SH-SY5Y (cell line): Measurements from ENCODE around the gene HEXD.

Experiments
- GATA2 ChIP-seq: IDR thresholded peaks from 2 replicates; pipeline ENCODE4 v1.6.1; 2011; ENCODE audit warnings: mild to moderate bottlenecking, low read depth, low read length
- GATA3 ChIP-seq: IDR thresholded peaks from 2 replicates; pipeline ENCODE4 v1.6.1; 2011; ENCODE audit warnings: low read depth, mild to moderate bottlenecking, low read length, moderate library complexity

HEXD gene

DNA sequence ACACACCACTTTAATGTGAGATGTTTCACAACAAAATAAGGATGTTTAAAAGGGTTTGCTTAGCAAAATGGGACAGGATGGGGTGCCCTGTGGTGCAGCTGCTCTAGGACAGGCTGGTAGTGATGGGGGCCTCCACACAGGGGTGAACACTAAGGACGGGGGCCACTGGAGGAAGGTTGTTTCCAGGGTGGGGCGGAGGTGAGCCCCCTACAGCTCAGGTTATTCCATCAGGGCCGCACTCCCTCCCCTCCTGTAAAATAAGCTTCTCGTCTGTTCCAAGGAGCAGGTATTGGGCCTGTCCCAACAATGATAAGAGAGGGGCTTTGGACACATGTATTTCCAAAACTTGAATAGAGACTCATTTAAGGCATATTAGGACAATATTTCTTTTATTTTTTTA is 1.9 kb upstream of the HEXD start:
- no peak for TF ChIP-seq GATA2
- TF ChIP-seq GATA3: no peak

DNA sequence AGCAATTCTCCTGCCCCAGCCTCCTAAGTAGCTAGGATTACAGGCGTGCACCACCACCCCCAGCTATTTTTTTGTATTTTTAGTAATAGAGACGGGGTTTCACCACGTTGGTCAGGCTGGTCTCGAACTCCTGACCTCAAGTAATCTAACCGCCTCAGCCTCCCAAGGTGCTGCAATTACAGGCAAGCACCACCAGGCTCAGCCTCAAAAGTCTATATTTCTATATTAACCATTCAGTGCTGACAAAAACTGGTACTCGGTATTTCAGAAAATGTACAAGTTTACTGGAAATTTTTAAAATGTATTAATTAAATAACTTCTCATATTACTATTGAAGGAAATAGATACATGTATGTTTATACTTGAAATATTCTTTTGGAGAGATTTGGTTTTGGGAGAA is 1.4 kb upstream of the HEXD start:
- TF ChIP-seq GATA3 (no peak), GATA2 (no peak)

- TF ChIP-seq GATA2 (no peak), GATA3 (no peak)
Observed at GRCh38 chr17:82419540-82419939, 1.4 kb downstream of the HEXD start.

DNA sequence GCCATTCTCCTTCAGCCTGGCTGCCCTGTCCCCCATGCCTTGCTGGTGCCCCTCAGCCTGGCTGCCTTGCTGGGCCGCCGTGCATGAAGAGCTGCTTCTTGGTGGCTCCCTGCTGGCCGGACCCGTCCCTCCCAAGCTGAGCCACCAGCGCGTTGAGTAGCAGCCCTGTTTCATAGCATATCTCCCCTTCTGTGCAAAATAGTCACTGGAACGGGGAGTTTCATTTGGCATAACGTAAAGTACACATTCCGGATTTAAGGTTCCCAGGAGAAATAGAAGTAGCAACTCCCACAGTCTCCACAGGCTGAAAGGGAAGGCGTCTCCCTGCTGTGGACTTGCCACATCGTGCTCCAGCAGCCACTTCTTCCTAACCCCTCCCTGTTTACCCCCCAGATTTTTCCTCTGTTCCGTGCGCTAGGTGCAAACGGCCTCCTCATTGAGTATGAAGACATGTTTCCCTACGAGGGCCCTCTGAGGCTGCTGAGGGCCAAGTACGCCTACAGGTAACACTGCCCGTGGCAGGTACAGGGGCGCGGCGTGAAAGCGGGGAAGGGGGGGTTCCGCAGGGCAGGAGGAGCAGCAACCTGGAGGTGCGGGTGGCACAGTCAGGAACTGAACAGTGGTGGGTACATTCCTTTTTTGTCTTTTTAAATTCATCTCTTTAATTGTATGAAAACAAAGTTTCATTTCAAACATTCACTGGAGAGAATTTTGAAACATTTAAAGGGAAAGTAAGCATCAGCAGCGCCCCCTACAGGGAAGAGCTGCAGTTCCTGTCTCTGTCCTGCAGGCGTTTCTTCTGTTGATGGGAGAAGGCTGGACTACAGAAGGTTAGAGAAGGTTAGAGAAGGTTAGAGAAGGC is 6.1 kb downstream of the HEXD start:
- no peak for TF ChIP-seq GATA3
- TF ChIP-seq GATA2: no peak

DNA sequence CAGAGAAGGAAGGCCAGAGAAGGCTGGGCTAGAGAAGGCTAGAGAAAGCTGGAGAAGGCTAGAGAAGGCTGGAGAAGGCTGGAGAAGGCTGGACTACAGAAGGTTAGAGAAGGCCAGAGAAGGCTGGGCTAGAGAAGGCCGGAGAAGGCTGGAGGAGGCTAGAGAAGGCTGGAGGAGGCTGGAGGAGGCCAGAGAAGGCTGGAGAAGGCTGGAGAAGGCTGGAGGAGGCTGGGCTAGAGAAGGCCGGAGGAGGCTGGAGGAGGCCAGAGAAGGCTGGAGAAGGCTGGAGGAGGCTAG is 6.7 kb downstream of the HEXD start:
- TF ChIP-seq GATA2 (no peak), GATA3 (no peak)

DNA sequence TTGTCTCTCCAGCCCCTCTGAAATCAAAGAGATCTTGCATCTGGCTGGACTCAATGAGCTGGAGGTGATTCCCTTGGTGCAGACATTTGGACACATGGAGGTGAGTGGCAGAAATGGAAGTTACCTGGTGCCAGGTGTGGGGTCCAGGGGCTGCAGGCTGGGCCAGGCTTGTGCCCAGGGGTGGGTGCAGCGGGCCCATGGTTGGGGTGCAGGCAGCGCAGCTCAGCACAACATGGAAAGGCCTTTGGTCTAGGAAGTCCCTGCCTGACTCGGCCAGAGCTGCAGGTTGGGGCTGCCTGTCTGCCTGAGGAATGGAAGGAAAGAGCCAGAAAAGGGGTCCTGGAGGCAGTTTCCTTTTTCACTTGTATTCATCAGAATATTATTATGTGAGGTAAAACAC is 10.4 kb downstream of the HEXD start:
- TF ChIP-seq GATA2: no peak
- no peak for TF ChIP-seq GATA3

GRCh38 chr17:82429824-82430223 is 11.7 kb downstream of the HEXD start:
- TF ChIP-seq GATA3 (no peak), GATA2 (no peak)

DNA sequence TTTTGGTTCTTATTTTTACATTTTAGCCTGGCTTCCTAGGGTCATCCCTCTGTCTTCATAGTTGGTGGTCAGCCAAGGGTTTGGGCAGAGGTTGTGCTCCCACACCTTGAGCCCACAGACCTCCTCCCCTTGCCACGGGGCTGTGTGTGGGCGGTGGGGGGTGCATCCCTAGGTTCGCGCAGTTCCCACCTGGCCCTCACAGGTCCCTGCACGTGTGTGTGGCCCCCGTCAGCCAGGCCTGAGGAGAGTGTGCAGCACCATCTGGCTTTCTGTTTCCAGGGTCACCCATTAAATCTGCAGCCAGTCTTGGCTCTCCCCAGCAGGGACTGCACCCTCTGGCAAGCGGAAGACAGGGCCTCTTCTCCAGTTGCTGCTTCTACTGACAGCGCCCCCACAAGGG is 13.9 kb downstream of the HEXD start:
- no peak for TF ChIP-seq GATA3
- TF ChIP-seq GATA2: no peak

- TF ChIP-seq GATA2: no peak
- no peak for TF ChIP-seq GATA3
Observed at GRCh38 chr17:82433560-82434215, 15.5 kb downstream of the HEXD start.

GRCh38 chr17:82434216-82434565 is 16.0 kb downstream of the HEXD start:
- no peak for TF ChIP-seq GATA3
- no peak for TF ChIP-seq GATA2

DNA sequence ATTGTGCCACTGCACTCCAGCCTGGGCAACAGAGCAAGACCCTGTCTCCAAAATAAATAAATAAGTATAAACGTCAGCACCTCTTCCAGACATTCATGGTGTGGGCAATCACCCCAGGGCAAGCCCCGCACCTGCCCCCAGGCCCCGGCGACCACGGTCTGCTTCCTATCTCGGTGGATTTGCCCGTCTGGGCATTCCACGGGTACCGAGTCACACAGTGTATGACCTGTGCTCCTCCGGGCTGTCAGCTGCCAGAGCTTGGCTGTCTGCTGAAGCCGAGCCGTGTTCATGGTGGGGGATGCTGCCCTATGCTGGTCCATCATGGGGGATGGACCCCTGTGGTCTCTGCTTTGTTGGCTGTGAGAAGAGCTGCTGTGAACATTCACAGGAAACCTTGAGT is 17.0 kb downstream of the HEXD start:
- TF ChIP-seq GATA2: no peak
- TF ChIP-seq GATA3: no peak

- no peak for TF ChIP-seq GATA3
- TF ChIP-seq GATA2: no peak
Observed at GRCh38 chr17:82435601-82436583, 17.7 kb downstream of the HEXD start.

DNA sequence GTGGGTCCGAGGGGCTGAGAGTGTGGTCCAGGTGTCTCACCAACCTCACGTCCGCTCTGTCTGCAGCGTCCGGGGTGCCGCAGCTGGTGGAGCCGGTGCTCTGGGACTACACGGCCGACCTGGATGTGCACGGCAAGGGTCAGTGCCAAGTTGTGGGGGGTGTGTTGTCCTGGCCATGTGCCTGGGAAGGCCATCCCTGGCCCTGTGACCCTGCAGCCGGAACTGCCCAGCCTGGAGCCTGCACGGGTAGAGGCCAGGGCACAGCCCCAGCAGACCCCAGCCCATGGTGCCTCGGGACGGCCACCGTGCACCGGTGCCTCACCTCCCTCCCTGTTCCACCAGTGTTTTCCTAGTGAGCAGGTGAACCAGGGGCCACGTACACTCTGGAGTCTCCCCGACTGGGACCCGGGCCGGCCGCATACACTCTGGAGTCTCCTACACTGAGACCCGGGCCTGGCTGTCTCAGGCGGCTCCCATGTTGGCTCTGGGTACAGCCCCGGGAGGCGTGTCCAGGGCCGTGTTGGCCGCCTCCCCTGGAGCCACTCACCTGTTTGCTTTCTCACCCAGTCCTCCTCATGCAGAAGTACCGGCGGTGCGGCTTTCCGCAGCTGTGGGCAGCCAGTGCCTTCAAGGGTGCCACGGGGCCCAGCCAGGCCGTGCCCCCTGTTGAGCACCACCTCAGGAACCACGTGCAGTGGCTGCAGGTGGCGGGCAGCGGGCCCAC is 18.6 kb downstream of the HEXD start:
- TF ChIP-seq GATA3: no peak
- TF ChIP-seq GATA2: no peak

DNA sequence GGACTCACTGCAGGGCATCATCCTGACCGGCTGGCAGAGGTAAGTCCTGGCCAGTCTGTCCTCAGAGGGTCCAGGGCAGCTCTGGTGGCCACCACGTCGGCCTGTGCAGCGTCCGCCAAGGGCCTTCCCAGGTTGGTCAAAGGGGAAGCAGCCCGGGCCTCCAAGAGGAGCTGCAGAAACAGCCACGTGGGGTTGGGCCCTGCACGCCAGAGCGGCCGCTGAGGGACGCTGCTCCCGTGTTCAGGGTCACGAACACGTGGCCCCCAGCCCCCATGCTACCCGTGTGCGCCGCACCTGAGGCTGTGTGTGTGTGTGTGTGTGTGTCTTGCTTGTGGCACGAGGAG is 19.1 kb downstream of the HEXD start:
- TF ChIP-seq GATA3 (no peak), GATA2 (no peak)
